LNCaP clone FGC (cell line): ENCODE data around the gene CHP1.
A peak's percentile ranks its signal among the peaks of the same experiment; 100 is the strongest.

ENCODE experiments used
- DNase-seq: peaks from one replicate; pipeline ENCODE4 v3.0.0-alpha.2; 2011; ENCODE audit warnings: low read depth
- H3K4me3 ChIP-seq: 2 replicates; pipeline ENCODE4 v1.5.1; 2011; ENCODE audit warnings: mild to moderate bottlenecking, low read depth, low read length, control low read depth
- CTCF ChIP-seq: IDR thresholded peaks from 2 replicates; pipeline ENCODE4 v1.5.1; 2012; ENCODE audit warnings: mild to moderate bottlenecking; ENCODE audit not compliant: control insufficient read depth, insufficient read depth; ENCODE audit errors: extremely low read depth

Gene CHP1

GRCh38 chr15:41283653-41284426 lies 52.8 kb downstream of the CHP1 start:
- TF ChIP-seq CTCF, result no peak
- DNase-seq, result peak; percentile 99
- H3K4me3 ChIP-seq, result peak overlapping the region; percentile 90

- peak overlapping the region; percentile 90 for H3K4me3 ChIP-seq
- no peak for TF ChIP-seq CTCF
- no peak for DNase-seq
Observed at GRCh38 chr15:41284427-41285177, 53.5 kb downstream of the CHP1 start.

GRCh38 chr15:41285285-41285684 lies 54.2 kb downstream of the CHP1 start:
- H3K4me3 ChIP-seq, result peak overlapping the region; percentile 90
- TF ChIP-seq CTCF, result no peak
- DNase-seq, result no peak

GRCh38 chr15:41286665-41287333 lies 55.7 kb downstream of the CHP1 start:
- DNase-seq, result no peak
- no peak overlapping the region for H3K4me3 ChIP-seq
- TF ChIP-seq CTCF, result no peak

GRCh38 chr15:41288464-41288863 lies 57.4 kb downstream of the CHP1 start:
- H3K4me3 ChIP-seq, result no peak overlapping the region
- no peak for DNase-seq
- no peak for TF ChIP-seq CTCF

- H3K4me3 ChIP-seq, result no peak overlapping the region
Observed at GRCh38 chr15:41289953-41290352, 58.9 kb downstream of the CHP1 start.

More at GRCh38 chr15:41289953-41290352, 58.9 kb downstream of the CHP1 start:
- TF ChIP-seq CTCF, result no peak
- DNase-seq, result peak; percentile 30
